ENCODE data around the gene PRDX3.

The PRDX3 gene

DNA sequence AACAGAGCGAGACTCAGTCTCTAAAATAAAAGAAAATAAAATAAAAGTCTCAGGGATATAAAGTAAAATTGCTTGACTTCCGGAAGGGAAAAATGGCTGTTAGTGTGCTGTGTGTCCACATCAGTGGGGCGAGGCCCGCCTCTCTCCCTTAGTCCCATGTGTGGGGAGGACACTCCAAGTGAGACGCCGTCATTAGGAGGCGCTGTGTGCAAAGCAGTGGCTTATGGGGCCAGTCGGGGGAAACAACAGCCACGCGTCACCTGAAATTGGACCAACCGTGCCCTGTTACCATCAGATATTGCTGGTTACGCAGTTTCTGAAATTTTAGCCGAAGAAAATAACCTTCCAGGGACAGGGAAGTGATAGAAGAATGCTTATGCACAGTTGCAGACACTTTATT is 28.9 kb downstream of the PRDX3 start:
- H3K4me3 ChIP-seq (ENCODE audit: low read depth, low read length) = no peak overlapping the region
- DNase-seq (ENCODE audit: low read depth) = no peak
- TF ChIP-seq, protein P1, sequence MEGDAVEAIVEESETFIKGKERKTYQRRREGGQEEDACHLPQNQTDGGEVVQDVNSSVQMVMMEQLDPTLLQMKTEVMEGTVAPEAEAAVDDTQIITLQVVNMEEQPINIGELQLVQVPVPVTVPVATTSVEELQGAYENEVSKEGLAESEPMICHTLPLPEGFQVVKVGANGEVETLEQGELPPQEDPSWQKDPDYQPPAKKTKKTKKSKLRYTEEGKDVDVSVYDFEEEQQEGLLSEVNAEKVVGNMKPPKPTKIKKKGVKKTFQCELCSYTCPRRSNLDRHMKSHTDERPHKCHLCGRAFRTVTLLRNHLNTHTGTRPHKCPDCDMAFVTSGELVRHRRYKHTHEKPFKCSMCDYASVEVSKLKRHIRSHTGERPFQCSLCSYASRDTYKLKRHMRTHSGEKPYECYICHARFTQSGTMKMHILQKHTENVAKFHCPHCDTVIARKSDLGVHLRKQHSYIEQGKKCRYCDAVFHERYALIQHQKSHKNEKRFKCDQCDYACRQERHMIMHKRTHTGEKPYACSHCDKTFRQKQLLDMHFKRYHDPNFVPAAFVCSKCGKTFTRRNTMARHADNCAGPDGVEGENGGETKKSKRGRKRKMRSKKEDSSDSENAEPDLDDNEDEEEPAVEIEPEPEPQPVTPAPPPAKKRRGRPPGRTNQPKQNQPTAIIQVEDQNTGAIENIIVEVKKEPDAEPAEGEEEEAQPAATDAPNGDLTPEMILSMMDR (conservative IDR thresholded peaks at IDR 0.05; ENCODE audit: low read depth, low read length) = peak; percentile 7

DNA sequence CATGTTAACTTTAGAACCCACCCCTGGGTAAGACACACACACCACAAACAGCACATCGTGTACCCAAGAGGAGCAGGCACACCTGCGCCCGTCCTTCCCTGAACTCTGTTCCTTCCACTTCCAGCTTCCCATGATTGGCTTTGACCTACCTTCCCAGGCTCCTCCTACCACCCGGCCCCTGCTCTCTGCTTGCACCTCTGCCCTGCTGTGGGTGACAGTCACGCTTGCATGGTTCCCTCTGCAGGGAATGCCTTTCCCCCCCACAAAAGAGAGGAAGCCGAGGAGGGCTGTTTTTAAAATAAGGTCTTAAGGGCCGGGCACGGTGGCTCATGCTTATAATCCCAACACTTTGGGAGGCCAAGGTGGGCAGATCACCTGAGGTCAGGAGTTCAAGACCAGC is 29.5 kb downstream of the PRDX3 start:
- TF ChIP-seq, protein P1 (conservative IDR thresholded peaks at IDR 0.05; ENCODE audit: low read depth, low read length) = no peak
- H3K4me3 ChIP-seq (ENCODE audit: low read depth, low read length) = no peak overlapping the region
- DNase-seq (ENCODE audit: low read depth) = no peak

DNA sequence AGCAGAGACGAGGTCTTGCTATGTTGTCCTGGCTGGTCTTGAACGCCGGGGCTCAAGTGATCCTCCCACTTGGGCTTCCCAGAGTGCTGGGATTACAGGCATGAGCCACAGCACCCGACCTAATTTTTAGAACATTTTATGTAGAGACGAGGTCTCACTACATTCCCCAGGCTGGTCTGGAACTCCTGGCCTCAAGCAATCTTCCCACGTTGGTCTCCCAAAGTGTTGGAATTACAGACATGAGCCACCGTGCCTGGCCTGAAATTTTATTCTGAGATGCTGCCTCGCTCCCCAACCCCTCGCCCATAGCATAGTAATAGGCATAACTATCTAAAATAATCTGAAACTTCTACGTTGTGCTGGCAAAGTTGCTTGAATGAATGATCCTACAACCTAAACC is 35.0 kb downstream of the PRDX3 start:
- TF ChIP-seq, protein P1 (conservative IDR thresholded peaks at IDR 0.05; ENCODE audit: low read depth, low read length) = no peak
- DNase-seq (ENCODE audit: low read depth) = no peak
- no peak overlapping the region for H3K4me3 ChIP-seq (ENCODE audit: low read depth, low read length)

DNA sequence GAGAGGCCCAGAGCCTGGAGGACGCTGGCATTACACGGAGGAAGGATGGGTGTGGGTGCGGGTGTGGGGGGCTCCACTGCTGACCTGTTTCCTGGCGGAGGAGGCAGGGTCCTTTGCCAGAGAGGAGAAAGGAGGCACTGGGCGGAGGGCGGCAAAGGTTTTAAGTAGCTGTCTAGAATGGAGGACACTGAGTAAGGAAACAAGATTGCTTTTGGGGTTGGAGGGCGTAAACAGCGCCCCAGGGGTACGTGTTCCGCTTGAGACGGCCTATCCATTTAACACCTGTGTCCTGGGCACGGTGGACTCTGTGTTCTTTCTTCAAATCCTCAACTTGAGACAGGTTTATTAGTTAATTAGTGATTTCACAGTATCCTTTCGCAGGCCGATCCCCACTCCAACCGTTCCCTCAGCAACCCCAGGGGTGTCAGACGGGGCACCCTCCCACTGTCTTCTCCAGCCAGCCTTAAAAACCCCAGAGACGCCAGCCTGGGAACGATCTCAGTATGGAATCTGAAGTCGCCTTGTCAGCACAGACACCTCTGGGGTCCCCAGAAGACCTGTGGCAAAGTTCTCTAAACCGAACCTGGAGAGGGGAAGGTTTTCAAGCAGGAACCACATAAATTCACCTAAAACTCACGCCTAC is 37.9 kb downstream of the PRDX3 start:
- TF ChIP-seq, protein P1 (conservative IDR thresholded peaks at IDR 0.05; ENCODE audit: low read depth, low read length) = no peak
- H3K4me3 ChIP-seq (ENCODE audit: low read depth, low read length) = no peak overlapping the region
- DNase-seq (ENCODE audit: low read depth) = no peak

DNA sequence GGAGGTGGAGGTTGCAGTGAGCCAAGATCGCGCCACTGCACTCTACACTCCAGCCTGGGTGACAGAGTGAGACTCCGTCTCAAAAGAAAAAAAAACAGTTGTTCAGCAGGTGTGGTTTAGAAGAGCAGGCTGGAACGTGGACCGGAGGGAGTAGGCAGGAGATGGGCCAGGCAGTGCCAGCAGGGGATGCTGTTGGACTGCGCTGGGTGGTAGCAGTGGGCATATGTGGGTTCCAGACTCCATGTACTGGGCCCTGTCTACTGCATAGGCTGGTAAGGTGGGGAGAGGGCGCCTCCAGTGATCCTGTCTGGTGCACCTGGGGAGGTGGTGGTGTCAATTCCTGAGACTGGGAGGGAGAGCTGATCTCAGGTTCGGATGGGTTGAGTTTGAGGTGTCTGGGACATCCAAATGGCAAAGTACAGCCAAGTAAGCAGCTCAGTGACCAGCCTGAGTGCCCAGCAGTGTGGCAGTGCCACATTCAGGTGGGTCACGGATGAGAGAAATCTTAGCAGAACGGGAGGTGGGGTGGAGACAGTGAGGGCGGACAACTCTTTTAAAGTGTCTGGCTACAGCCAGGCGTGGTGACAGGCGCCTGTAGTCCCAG is 39.0 kb downstream of the PRDX3 start:
- TF ChIP-seq, protein P1 (conservative IDR thresholded peaks at IDR 0.05; ENCODE audit: low read depth, low read length) = peak; percentile 76
- peak; percentile 50 for DNase-seq (ENCODE audit: low read depth)
- H3K4me3 ChIP-seq (ENCODE audit: low read depth, low read length) = no peak overlapping the region

DNA sequence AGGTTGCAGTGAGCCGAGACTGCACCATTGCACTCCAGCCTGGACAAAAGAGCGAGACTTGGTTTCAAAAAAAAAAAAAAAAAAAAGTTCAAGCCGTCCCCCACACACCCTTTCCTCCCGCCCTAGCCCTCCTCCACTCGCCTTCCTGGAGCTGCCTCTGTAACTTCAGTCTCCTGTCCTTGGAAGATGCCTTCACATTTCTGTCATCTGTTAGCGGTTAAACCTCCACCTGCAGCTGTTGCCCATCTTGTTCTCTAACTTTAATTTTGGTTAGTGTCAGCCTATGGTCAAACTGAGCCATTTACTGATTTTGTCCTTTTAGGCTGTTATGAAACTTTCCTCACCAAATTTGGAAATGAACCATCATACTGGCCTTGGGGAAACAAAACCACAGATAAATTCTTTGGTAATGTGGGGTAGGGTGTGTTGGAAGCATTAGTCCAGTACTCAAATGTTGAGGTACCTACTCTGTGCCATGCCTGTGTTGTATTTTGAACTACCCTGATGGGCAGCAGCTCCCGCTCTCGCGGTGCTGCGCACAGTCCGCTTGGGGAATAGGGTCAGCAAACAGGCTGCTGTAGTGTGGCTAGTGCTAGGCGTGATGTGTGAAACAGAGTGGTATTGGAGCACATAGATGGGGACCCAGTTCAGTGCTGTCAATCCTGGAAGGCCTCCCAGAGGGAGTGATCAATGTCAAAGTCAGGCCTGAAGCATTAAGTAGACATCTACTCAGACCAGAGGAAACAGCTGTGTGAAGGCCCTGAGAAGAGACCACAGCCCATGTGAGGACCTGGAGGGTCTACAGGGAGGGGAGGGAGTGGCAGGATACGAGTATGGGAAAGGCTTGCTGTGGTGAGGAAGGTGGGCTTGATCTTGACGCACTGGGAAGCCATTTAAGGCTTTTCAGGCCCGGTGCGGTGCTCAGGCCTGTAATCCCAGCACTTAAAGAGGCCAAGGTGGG is 40.0 kb downstream of the PRDX3 start:
- TF ChIP-seq, protein P1 (conservative IDR thresholded peaks at IDR 0.05; ENCODE audit: low read depth, low read length) = no peak
- no peak for DNase-seq (ENCODE audit: low read depth)
- H3K4me3 ChIP-seq (ENCODE audit: low read depth, low read length) = no peak overlapping the region
